Epidermal melanocyte (primary cell): ENCODE results near the gene JMJD4.

Source experiments
- DNase-seq: peaks from one replicate; pipeline ENCODE4 v3.0.0; 2011; ENCODE audit warnings: low spot score; ENCODE audit not compliant: insufficient read length

The JMJD4 gene

GRCh38 chr1:227769047-227769935 lies 34.2 kb upstream of the JMJD4 start:
- peak; percentile 28 for DNase-seq

- no peak for DNase-seq
Observed at GRCh38 chr1:227768640-227769039, 33.5 kb upstream of the JMJD4 start.

GRCh38 chr1:227768125-227768439 lies 33.0 kb upstream of the JMJD4 start:
- DNase-seq, result no peak

GRCh38 chr1:227767401-227768124 lies 32.5 kb upstream of the JMJD4 start:
- DNase-seq, result no peak

GRCh38 chr1:227766653-227767277 lies 31.7 kb upstream of the JMJD4 start:
- no peak for DNase-seq

- no peak for DNase-seq
Observed at GRCh38 chr1:227766015-227766634, 31.0 kb upstream of the JMJD4 start.

- no peak for DNase-seq
Observed at GRCh38 chr1:227765261-227766014, 30.3 kb upstream of the JMJD4 start.

GRCh38 chr1:227764019-227764391 lies 28.9 kb upstream of the JMJD4 start:
- no peak for DNase-seq

- no peak for DNase-seq
Observed at GRCh38 chr1:227763246-227764018, 28.3 kb upstream of the JMJD4 start.

GRCh38 chr1:227762231-227762911 lies 27.3 kb upstream of the JMJD4 start:
- peak; percentile 95 for DNase-seq

GRCh38 chr1:227761621-227762230 lies 26.6 kb upstream of the JMJD4 start:
- no peak for DNase-seq

GRCh38 chr1:227760377-227760776 lies 25.3 kb upstream of the JMJD4 start:
- no peak for DNase-seq

GRCh38 chr1:227759341-227760300 lies 24.5 kb upstream of the JMJD4 start:
- DNase-seq, result peak; percentile 79

GRCh38 chr1:227758366-227758765 lies 23.3 kb upstream of the JMJD4 start:
- DNase-seq, result no peak

GRCh38 chr1:227757781-227758180 lies 22.7 kb upstream of the JMJD4 start:
- no peak for DNase-seq

GRCh38 chr1:227756172-227756959 lies 21.3 kb upstream of the JMJD4 start:
- no peak for DNase-seq

- DNase-seq, result no peak
Observed at GRCh38 chr1:227754958-227755357, 19.9 kb upstream of the JMJD4 start.
